Measurements from ENCODE around the gene SLC2A4RG.
A peak's percentile ranks its signal among the peaks of the same experiment; 100 is the strongest.
"Not testable (repeated sequence)": the region's sequence is repeated elsewhere in the genome, so short reads cannot be mapped to it uniquely, and the experiment has no call there.

The SLC2A4RG gene

GRCh38 chr20:63754008-63754407 is 14.4 kb downstream of the SLC2A4RG start:
- DNase-seq (ENCODE audit: low read depth) = no peak

DNA sequence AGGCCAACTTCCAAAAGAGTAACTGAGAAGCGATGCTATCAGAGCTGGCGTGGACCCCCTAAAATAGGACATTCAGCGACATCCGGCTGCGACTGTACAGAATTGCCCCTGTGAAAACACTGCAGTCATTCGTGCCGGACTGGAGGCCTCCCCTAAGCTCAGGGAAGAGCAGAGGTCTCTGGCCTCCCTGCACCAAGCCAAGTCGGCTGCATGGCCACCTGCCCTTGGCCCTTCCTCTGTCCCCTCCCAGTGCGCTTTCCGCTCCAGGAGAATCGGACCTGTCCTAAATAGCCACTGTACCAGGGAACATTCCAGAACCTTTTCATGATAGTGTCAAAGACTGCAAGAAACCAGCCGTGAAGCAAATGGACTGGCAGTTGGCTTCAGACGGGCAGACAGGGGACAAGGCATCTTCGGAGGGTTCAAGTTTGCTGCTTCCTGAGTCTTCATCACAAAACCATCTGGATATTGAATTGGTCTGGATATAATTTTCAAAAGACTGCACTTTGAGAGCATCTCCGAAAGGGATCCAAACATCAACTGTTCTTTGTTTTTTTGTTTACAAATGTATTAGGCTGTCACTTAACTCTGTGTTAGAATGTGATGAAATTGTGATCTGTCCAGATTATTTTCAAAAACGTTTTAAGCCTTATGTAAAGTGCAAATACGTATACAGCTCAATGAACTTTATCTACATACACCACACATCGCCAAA is 16.5 kb downstream of the SLC2A4RG start:
- DNase-seq (ENCODE audit: low read depth) = no peak

DNA sequence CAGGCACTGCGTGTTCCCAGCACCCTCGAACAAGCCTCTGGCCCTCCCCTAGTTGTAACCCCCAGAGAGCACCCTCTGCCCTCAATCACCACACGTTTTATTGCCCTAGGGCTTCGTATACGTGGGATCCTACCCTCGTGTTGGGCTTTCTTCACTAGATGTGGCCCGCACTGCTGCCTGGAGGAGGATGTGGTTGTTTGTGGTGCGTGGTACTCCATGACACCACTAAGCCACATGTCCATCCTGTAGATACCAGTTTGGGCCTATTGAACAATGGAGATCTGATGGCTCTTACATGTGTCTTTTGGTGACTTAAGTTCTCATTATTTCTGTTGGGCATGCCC is 17.0 kb downstream of the SLC2A4RG start:
- DNase-seq (ENCODE audit: low read depth) = no peak

GRCh38 chr20:63758152-63758551 is 18.6 kb downstream of the SLC2A4RG start:
- no peak for DNase-seq (ENCODE audit: low read depth)

DNA sequence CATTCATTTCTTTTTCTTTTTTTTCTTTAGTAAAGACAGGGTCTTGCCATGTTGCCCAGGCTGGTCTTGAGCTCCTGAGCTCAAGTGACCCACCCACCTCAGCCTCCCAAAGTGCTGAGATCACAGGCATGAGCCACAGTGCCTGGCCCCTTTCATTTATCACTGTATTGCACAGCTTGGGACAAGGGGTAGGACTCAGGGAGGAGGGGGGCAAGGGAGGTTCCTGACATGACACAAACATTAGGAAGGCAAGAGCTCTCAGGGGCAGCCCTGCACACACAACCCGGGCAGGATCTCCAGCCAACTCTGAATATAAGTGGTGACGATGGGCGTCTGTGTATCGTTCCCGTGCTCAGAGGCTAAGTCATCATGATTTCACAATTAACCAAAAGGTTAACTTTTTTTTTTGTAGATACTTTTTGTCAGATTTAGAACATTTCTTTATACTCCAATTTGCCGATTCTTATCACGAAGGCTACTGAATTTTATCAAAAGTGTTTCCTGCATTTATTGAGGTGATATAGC is 19.9 kb downstream of the SLC2A4RG start:
- DNase-seq (ENCODE audit: low read depth) = no peak

GRCh38 chr20:63765082-63765873 is 25.7 kb downstream of the SLC2A4RG start:
- no peak for DNase-seq (ENCODE audit: low read depth)

DNA sequence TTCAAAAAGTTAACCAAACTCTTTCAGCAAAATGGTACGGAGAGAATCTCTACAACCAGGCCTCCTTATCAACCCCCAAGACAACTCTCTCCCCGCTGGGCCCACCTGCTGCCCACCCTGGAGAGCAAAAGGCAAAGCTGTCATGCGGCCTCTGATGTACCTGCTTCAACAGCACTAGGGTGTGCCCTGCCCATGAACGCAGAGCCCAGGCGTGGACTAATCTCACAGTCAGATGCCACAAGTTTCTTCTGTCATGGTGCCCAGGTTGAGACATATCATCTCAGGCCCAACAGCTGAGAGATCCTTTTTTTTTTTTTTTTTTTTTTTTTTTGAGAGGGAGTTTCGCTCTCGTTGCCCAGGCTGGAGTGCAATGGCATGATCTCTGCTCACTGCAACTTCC is 26.3 kb downstream of the SLC2A4RG start:
- DNase-seq (ENCODE audit: low read depth) = no peak

DNA sequence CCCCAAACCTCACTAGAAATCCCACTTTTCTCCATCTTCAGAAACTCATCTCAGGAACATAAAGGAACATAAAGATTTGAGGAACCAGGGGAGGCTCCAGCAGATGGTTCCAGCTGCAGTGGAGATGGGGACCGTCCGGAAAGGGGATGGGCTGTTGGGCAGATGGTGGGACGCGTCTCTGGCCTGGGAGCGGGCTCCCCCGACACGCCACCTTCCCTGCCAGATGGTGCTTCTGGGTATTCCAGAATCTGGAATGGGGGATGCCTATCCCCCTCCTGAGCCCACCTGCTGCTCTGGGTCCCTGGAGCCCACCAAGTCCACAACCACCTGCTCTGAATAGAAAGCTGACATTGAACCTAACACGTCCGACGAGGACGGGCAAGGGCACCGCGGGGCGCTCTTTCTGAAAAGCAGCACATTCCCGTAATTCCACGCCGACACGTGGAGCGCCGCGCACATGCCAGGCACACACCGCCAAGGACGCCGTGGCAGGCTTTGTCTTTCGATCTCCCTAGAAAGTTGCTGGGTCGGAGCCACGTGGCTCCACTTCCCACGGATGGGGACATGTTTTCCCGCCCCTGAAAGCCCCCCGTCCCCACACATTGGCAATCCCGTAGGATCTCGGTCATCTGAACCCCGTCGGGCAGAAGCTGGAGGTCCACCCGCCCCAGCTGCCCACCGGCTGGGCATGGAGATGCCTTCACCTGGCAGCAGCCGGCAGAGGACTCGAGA is 27.3 kb downstream of the SLC2A4RG start:
- DNase-seq (ENCODE audit: low read depth) = no peak

GRCh38 chr20:63767456-63767855 is 27.9 kb downstream of the SLC2A4RG start:
- DNase-seq (ENCODE audit: low read depth) = no peak

DNA sequence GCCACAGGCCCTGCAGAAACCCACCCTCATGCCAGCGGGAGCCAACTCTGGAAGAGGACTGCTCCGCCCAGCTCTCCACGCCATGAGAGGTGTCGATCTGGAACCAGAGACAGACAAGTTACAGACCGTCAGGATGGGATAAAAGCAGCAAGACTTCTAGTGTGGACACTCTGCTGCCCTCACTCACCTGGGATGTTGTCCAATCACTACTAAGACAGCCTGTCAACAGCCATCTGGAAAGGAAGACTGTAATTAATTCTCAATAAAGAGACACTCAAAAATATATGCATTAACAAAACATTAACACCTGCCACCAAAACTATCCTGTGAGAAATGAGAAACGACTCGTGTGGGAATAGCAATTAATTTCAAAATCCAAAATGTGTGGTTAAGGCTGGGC is 28.3 kb downstream of the SLC2A4RG start:
- no peak for DNase-seq (ENCODE audit: low read depth)

DNA sequence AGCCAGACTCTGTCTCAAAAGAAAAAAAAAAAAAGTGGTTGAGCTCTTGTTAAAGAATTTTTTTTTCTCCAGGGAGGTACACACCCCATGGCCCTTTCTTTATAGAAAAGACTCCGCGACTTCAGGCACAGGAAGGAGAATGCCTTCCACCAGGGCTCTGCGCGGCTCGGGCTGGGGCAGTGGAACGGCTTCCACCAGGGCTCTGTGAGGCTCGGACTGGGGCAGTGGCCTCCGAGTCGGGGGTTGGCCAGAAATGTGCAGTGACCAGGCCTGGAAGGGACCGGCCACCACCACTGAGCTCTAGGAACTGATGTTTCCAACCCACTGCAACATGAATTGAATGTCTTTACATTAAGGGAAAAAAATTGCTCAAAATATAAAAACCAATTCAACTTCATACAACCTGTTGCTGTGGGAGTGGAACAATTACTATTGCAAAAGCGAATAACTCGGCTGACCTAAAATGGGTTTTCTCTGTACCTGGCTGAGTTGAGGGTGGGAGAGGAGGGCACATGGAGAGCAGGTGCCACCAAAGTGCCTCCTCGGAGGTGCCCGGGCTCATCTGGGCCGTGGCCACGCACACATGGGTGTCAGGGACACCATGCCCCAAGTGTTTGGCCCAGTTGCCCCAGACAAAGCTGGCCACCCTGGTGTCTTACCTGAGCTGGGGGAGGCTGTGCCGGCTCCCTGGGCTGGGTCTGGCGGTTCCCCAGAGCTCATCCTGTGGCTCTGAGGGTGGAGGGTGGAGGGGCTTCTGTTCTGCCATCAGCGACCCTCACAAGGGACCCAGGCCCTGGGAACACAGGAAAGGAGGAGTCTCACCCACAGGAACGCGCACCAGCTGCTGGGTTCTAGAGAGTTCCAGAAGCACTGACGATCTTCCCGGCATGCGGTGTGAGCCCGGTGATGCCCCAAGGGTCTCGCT is 29.3 kb downstream of the SLC2A4RG start:
- no peak for DNase-seq (ENCODE audit: low read depth)

GRCh38 chr20:63769891-63770474 is 30.4 kb downstream of the SLC2A4RG start:
- no peak for DNase-seq (ENCODE audit: low read depth)

GRCh38 chr20:63771046-63771707 is 31.6 kb downstream of the SLC2A4RG start:
- no peak for DNase-seq (ENCODE audit: low read depth)

- no peak for DNase-seq (ENCODE audit: low read depth)
Observed at GRCh38 chr20:63772781-63773518, 33.4 kb downstream of the SLC2A4RG start.

GRCh38 chr20:63773571-63774241 is 34.1 kb downstream of the SLC2A4RG start:
- DNase-seq (ENCODE audit: low read depth) = no peak

DNA sequence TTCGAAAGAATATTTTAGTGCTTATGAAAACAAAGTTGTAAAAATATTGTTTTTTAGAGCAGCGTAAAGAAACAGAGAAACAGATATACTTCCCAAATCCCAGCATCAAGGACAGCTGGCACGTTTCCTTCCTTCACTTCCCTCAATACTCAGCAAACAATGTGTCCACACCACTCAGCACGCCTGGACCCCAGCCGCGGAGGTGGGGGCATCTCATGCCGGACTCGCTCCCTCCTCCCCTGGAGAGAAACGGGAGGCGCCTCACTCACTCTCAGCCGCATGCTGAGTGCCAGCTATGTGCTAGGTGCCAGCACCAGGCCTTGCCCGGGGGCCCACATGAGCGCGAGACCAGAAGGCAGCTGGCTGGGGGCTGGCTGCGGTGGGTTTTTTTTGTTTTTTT is 34.7 kb downstream of the SLC2A4RG start:
- no peak for DNase-seq (ENCODE audit: low read depth)

DNA sequence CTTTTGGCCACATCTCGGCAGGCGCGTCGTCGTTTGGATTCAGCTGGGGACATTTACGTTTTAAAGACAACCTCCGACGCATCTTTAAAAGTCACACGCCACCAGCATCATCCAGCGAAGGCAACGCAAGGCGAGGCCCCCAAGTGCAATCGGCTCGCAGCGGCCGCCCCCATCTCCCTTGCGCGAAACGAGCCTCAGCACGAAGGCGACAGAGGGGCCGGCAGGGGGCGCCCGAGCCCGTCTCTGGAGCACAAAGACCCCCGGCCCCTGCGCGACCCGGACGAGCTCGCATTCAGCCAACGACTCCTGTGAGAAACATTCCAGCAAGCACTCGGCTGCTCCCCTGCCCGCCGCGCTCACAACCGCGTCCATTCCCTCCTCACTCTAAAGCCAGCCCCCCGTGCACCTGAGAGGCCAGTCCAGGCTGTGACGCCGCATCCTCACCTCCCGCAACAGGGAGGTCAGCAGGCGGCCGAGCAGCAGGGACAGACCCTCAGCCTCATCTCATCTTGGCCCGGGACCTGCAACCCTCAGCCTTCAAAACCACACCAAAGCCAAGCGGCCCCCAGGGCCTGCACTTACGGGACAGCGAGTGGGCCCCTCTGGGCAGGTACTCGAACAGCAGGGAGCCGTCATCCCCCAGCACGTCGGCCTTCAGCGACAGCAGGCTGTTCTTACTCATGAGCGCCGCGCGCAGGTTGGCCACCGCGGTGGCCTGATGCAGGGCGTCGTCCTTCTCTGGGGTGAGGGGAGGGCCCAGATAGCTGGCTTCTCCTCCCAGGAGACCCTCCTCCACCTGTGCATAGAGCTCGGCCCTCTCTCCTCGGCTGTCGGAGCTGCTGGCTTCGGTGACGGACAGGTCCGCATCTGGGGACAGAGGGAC is 35.8 kb downstream of the SLC2A4RG start:
- DNase-seq (ENCODE audit: low read depth) = peak; percentile 16

GRCh38 chr20:63776875-63777274 is 37.3 kb downstream of the SLC2A4RG start:
- not testable (repeated sequence) for DNase-seq (ENCODE audit: low read depth)

Data from activated T-cell treated with anti-CD3 and anti-CD28 coated beads for 24 hours (primary cell).